Dermis microvascular lymphatic vessel endothelial cell (primary cell): ENCODE results near the gene AFMID. TPM values are rescaled to one million over a fixed set of nuclear protein-coding genes. Genes with fewer than 3 reads are reported as not detected.

ENCODE experiments used
- DNase-seq, 2 donors: peaks; one replicate each; pipeline versions ENCODE4 v3.0.0 to v3.0.0-alpha.2; 2010; ENCODE audit warnings: low read depth in 2 of 2
- total RNA-seq: library from RNA; depleted of rRNA; stranded (reverse); fragments of >200 nt; gene quantifications from 2 replicates; pipeline ENCODE4 v1.2.1, GENCODE V29; 2014

AFMID gene
- total RNA-seq, 1 donor from 2014 or later = 47.2 TPM

GRCh38 chr17:78253946-78254672, 66.9 kb downstream of the AFMID start:
- peak; percentile 64 to 86 for DNase-seq

DNA sequence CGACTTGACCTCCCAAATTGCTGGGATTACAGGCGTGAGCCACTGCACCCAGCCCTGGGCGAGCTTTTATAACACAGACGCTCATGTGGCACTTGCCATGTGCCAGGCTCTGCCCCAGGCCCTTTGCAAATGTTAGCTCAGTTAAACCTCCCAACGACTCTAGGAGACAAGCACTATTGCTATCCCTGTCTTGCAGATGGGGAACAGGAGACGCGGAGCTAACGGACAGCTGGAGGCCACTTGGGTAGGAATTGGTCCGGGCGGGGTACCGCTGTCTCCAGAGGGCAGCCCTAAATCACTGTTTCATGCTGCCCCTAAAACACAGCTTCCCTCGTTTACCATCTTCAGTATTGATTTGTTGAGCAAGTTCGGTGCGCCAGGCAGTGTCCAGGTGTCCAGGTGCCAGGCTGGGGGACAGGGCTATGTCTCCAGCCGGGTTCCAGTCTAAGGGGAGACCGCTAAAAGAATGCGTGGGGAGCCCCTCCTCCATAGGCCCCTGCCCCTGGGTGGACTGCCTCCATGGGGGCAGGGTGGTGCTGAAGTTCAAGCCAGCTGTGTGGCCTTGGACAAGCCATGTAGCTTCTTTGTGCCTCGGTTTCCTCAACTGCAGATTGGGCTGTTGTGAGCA, 68.0 kb downstream of the AFMID start:
- no peak for DNase-seq

DNA sequence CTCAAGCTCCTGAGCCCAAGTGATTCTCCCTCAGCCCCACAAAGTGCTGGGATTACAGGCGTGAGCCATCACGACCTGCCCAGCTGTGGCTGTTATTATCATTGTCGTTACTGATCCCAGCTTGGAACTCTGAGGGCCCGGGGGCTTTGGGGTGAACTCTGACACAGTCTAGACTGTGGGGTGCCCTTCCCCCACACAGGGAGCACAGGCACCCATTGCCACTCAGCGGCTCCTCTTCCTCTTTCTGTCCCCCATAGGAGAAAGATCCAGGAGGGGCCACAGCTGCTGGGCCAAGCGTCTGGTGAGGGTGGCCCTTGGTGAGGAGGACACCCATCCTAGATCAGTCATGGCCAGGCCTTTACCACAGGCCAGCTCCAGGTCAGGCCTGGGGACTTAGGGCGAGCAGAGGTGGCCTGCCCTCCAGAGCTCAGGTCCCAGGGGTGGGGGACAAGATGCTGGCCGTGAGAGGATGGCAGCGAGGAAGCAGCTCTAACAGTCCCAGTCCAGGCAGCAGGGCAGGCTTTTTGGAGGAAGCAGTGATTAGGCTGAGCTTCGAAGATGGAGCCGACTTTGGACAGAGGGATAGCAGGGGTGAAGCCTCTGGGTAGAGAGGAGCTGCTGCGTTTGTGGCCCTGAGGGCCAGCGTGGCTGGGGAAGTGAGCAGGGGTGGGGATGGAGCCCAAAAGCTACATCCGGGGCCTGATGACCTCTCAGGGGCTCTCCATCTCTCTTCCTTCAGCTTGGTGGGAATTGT, 69.0 kb downstream of the AFMID start:
- no peak for DNase-seq

DNA sequence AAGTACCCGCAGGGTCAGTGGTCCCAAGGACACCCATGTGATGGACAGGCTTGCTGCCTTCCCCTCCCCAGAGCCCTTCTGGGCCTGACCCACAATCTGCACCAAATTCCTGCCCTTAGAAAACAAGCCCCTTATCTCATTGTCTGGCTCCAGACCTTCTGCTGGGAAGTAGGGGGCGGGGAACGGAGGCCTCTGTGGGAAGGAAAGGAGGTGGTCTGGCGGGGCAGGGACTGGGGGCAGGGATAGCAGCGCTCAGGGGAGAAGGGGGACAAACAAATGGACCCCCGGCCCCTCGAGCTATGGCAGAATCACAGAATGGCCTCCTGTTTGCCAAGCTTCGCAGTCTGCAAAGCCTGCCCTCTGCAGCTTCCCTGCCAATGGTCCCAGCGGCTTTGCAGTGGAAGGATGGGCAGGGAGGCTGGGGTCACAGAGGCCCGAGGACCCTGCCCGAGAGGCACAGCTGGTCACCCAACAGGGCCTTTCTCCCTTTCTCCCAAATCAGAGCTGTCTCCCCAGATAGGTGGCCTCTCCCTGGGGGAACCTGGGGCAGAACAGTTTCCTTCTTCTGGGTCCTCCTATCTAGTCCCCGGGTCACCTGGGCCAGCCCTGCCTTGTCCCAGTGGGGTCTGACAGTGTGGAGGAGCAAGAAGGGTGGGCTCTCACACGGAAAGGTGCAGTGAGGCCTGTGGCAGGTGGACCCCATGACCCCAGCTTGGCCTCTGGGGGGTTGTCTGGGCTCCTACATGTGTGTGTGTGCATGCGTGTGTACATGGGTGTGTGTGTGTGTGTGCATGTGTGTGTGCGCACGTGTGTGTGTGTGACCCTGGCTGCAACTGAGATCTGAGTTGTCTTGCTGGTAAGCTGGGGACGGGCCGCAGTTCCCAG, 69.8 kb downstream of the AFMID start:
- no peak for DNase-seq

Other genes with a start within 250 kb of the AFMID start
- 5.5 and 7.2 TPM in 2 replicates for gene TNRC6C, start 228.7 kb upstream of the AFMID start, total RNA-seq
- 23.1 and 35.7 TPM in 2 replicates for gene TMC6, start 58.6 kb upstream of the AFMID start, total RNA-seq
- 0.13 and 0.25 TPM in 2 replicates for gene TMC8, start 56.6 kb upstream of the AFMID start, total RNA-seq
- gene C17orf99, start 41.0 kb upstream of the AFMID start, total RNA-seq = not detected in 2 replicates
- gene SYNGR2, start 18.8 kb upstream of the AFMID start, total RNA-seq = 25.2 and 45.1 TPM in 2 replicates
- 79.3 and 147 TPM in 2 replicates for gene TK1, start 310 bp upstream of the AFMID start, total RNA-seq
- 29.3 and 81.4 TPM in 2 replicates for gene BIRC5, start 26.9 kb downstream of the AFMID start, total RNA-seq
- gene TMEM235, start 44.3 kb downstream of the AFMID start, total RNA-seq = under 0.01 and 0.51 TPM in 2 replicates
- 35.8 and 58.2 TPM in 2 replicates for gene SOCS3, start 172.7 kb downstream of the AFMID start, total RNA-seq
- 19.8 and 30.5 TPM in 2 replicates for gene PGS1, start 191.3 kb downstream of the AFMID start, total RNA-seq